K562 treated with DMSO at 1 percent for 24 hours (cell line): Measurements from ENCODE around the gene ZCCHC4. TPM values are rescaled to one million over a fixed set of nuclear protein-coding genes. Genes with fewer than 3 reads are reported as not detected.

Experiments used
- total RNA-seq: library from RNA; unstranded; fragments of 300-600 nt; gene quantifications from 2 replicates; pipeline ENCODE4 v1.2.3, GENCODE V29; 2022; ENCODE audit warnings: low read depth; ENCODE audit not compliant: insufficient read depth

ZCCHC4 gene
- total RNA-seq, result 5.8 and 6.5 TPM in 2 replicates

DNA sequence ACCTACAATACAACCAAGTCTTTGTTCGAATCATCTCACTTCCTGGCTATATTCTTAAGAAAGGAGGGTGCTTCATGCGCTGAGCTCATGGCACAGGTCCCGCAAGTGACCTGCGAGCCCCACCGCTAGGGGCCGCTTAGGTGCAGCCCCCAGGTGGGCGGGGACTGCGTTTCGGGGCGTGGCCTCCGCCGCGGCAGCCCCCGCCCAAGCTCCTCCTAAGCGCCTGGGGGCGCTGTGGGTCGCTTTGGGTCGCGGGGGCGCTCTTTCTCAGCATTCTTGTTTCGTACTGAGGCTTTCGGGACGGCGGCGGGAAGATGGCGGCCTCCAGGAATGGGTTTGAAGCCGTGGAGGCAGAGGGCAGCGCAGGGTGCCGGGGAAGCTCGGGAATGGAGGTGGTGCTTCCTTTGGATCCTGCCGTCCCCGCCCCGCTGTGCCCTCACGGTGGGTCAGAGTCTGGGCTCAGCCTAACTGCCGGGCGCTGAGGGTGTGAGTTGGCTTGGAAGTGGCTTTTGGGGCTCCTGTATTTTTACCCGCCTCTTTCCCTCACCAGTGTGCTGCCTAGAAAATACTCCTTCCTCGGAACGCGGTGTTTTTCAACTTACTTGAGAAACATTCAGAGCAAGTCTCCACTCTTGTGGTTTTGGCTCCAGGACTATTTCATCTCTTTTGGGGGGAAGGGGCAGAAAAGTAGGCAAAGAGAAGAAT, at the start of gene ZCCHC4:
TSS of gene ZCCHC4 (plus strand) at position 279 of the 705 bp plus-strand sequence. CDS start at position 315, 36 bp downstream.

DNA sequence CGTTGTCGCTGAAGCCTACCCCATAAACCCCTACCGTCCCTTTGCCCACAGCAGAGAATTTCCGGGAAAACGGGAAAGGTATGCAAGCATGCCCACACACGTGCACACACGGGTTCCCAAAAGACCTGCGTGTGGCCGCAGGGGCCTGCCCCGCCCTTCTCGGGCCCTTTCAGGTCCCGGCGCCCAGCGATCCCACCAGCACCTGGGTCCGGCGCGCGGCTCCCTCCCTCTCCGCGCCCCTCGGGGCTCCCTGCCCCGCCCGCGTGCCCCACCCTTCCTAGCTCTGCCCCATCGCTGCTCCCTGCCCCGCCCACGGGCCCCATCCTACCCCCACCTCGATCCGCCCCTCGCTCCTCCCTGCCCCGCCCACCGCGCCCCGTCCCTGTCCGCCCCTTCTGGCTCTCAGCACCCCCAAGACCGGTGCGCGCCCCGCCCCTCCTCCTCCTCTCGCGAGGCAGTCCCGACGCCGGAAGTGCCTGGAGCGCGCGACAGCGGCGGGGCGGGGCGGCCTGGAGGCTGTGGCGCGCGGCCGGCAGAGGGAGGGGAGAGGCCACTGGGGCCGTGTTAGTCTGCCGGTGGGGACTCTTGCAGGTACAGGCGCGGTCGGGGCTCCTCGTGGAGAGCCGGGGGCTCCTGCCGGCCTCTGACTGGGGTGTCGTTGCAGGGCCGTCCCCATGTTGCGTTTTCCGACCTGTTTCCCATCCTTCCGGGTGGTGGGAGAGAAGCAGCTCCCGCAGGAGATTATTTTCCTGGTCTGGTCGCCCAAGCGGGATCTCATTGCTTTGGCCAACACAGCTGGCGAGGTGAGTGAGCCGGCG, 64.4 kb downstream of the ZCCHC4 start, which contains the start of gene ANAPC4:
TSS of gene ANAPC4 (plus strand) at position 510 of the 818 bp plus-strand sequence. CDS start at position 675, 165 bp downstream.

Other genes with a start within 250 kb of the ZCCHC4 start
- 2.4 and 5.5 TPM in 2 replicates for gene SEPSECS, start 152.3 kb upstream of the ZCCHC4 start, total RNA-seq
- gene PI4K2B, start 78.7 kb upstream of the ZCCHC4 start, total RNA-seq, result 8.6 and 10.6 TPM in 2 replicates
- 10.4 and 11.3 TPM in 2 replicates for gene ANAPC4, start 64.5 kb downstream of the ZCCHC4 start, total RNA-seq